ENCODE results near the gene HM13. TPM values are rescaled to one million over a fixed set of nuclear protein-coding genes. Genes with fewer than 3 reads are reported as not detected.
A peak's percentile ranks its signal among the peaks of the same experiment; 100 is the strongest.

Gene HM13
- total and polyA plus RNA-seq, 2 of the 13 experiments (the other 11 are each of a cell fraction or from before 2014, with no cell fraction given) = 118 to 243 TPM

GRCh38 chr20:31570021-31570463 lies 55.8 kb downstream of the HM13 start (continued):
- TF ChIP-seq MYPOP (CRISPR knock-in tag; IDR thresholded peaks at IDR 0.05) = peak; percentile 44
- no peak for TF ChIP-seq SMARCC2 (IDR thresholded peaks at IDR 0.05)
- 0 out of 2 replicates have a peak, but pooled peaks have one; percentile 1 for TF ChIP-seq HMGXB3 (CRISPR knock-in tag; IDR thresholded peaks at IDR 0.05; ENCODE audit: borderline replicate concordance)
- no peak for TF ChIP-seq FOXM1 (CRISPR knock-in tag; IDR thresholded peaks at IDR 0.05)
- TF ChIP-seq ZBTB7B (CRISPR knock-in tag; IDR thresholded peaks at IDR 0.05) = peak; percentile 6; the same call in 1 of the 2 replicates
- no peak for TF ChIP-seq GFI1 (CRISPR knock-in tag; IDR thresholded peaks at IDR 0.05; ENCODE audit: borderline replicate concordance)
- TF ChIP-seq ZNF710 (CRISPR knock-in tag; IDR thresholded peaks at IDR 0.05; ENCODE audit: borderline replicate concordance) = no peak
- no peak for TF ChIP-seq ZBTB26 (CRISPR knock-in tag; IDR thresholded peaks at IDR 0.05; ENCODE audit: borderline replicate concordance)
- no peak for TF ChIP-seq REST (IDR thresholded peaks at IDR 0.05; ENCODE audit: borderline replicate concordance in 1 of 2, low read depth in 1 of 2, low read length in 2 of 2)
- TF ChIP-seq HOXD1 (CRISPR knock-in tag; IDR thresholded peaks at IDR 0.05) = no peak
- TF ChIP-seq ZNF615 (CRISPR knock-in tag; IDR thresholded peaks at IDR 0.05; ENCODE audit: borderline replicate concordance) = no peak
- no peak for TF ChIP-seq ZNF264 (CRISPR knock-in tag; IDR thresholded peaks at IDR 0.05)
- TF ChIP-seq MED8 (CRISPR knock-in tag; IDR thresholded peaks at IDR 0.05; ENCODE audit: insufficient replicate concordance) = no peak
- no peak; the same call in 1 of the 2 replicates for TF ChIP-seq ZNF558 (CRISPR knock-in tag; IDR thresholded peaks at IDR 0.05; ENCODE audit: borderline replicate concordance)
- TF ChIP-seq DPF2 (CRISPR knock-in tag; IDR thresholded peaks at IDR 0.05; ENCODE audit: borderline replicate concordance, low read depth) = 0 out of 2 replicates have a peak, but pooled peaks have one; percentile 4
- TF ChIP-seq ZNF607 (CRISPR knock-in tag; IDR thresholded peaks at IDR 0.05; ENCODE audit: borderline replicate concordance) = peak; percentile 48; the same call in 1 of the 2 replicates
- no peak for TF ChIP-seq NR3C1 (CRISPR knock-in tag; IDR thresholded peaks at IDR 0.05)

Measured in HepG2 (cell line).